ENCODE results near the gene TMEM151B. TPM values are rescaled to one million over a fixed set of nuclear protein-coding genes. Genes with fewer than 3 reads are reported as not detected.

Gene TMEM151B
- total and polyA plus RNA-seq, 5 donors = 0.26 to 1.1 (median 0.88) TPM; not detected in 2

GRCh38 chr6:44233567-44234100, 36.6 kb upstream of the TMEM151B start:
- H3K27me3 ChIP-seq (ENCODE audit: control insufficient read depth, insufficient read depth) = no peaks in the 10 kb centered on the region
- intact Hi-C loops (cut with DNase I) = loop anchor here (5.0 to 10.0 kb wide), 2 partner anchors 61 to 139 kb away; no protein-coding TSS in a partner anchor
- WGBS = 37% methylated on average over 14 of the region's 14 CpGs
- peaks cover 13% of the 10 kb centered on the region for H3K4me1 ChIP-seq (ENCODE audit: control insufficient read depth, insufficient read depth, low read length)
- ATAC-seq (peak in 1 of 2 donors; percentile 0), DNase-seq (peak in 2 of 3 donors; percentile 50 to 62)
- H3K9me3 ChIP-seq (ENCODE audit: control insufficient read depth, low read length) = no peaks in the 10 kb centered on the region
- H3K27ac ChIP-seq (ENCODE audit: low read length) = peak overlapping the region; percentile 69
- no peak overlapping the region for H3K4me3 ChIP-seq (ENCODE audit: low read length)

- H3K4me1 ChIP-seq (ENCODE audit: control insufficient read depth, insufficient read depth, low read length) = peaks cover 13% of the 10 kb centered on the region
- intact Hi-C loops (cut with DNase I) = loop anchor here (5.0 to 10.0 kb wide), 2 partner anchors 62 to 140 kb away; no protein-coding TSS in a partner anchor
- WGBS = 22% methylated on average over 5 of the region's 5 CpGs
Measured at GRCh38 chr6:44234101-44235025, 35.9 kb upstream of the TMEM151B start.

GRCh38 chr6:44235269-44235668, 35.0 kb upstream of the TMEM151B start:
- no peak overlapping the region for H3K4me3 ChIP-seq (ENCODE audit: low read length)
- peak overlapping the region; percentile 69 for H3K27ac ChIP-seq (ENCODE audit: low read length)
- WGBS = 68% methylated on average over 6 of the region's 6 CpGs
- peak in 1 of 3 donors; percentile 5 for DNase-seq
- no peak for ATAC-seq
- H3K9me3 ChIP-seq (ENCODE audit: control insufficient read depth, low read length) = no peaks in the 10 kb centered on the region
- intact Hi-C loops (cut with DNase I) = loop anchor here in 2 of 4 donors (10.0 kb wide), 1 partner anchor 140 kb away; no protein-coding TSS in a partner anchor
- H3K4me1 ChIP-seq (ENCODE audit: control insufficient read depth, insufficient read depth, low read length) = peaks cover 13% of the 10 kb centered on the region
- H3K27me3 ChIP-seq (ENCODE audit: control insufficient read depth, insufficient read depth) = no peaks in the 10 kb centered on the region

More at GRCh38 chr6:44234101-44235025, 35.9 kb upstream of the TMEM151B start:
- Histone ChIP-seq H3K27me3 (ENCODE audit: control insufficient read depth, insufficient read depth) (no peaks in the 10 kb centered on the region), H3K4me3 (ENCODE audit: low read length) (no peak overlapping the region), H3K9me3 (ENCODE audit: control insufficient read depth, low read length) (no peaks in the 10 kb centered on the region), H3K27ac (ENCODE audit: low read length) (peak overlapping the region; percentile 69)
- ATAC-seq = peak; percentile 53 to 64
- DNase-seq = peak; percentile 86 to 96 (median 94)

- H3K9me3 ChIP-seq (ENCODE audit: control insufficient read depth, low read length) = no peaks in the 10 kb centered on the region
- ATAC-seq (no peak), DNase-seq (peak in 1 of 3 donors; percentile 38)
- no peaks in the 10 kb centered on the region for H3K27me3 ChIP-seq (ENCODE audit: control insufficient read depth, insufficient read depth)
- no peak overlapping the region for H3K27ac ChIP-seq (ENCODE audit: low read length)
- no peak overlapping the region for H3K4me3 ChIP-seq (ENCODE audit: low read length)
- intact Hi-C loops (cut with DNase I) = loop anchor here in 2 of 4 donors (10.0 kb wide), 1 partner anchor 141 kb away; no protein-coding TSS in a partner anchor
- peaks cover 13% of the 10 kb centered on the region for H3K4me1 ChIP-seq (ENCODE audit: control insufficient read depth, insufficient read depth, low read length)
- 88% methylated on average over 6 of the region's 6 CpGs for WGBS
Measured at GRCh38 chr6:44235891-44236516, 34.2 kb upstream of the TMEM151B start.

- H3K9me3 ChIP-seq (ENCODE audit: control insufficient read depth, low read length) = no peaks in the 10 kb centered on the region
- 33% methylated on average over 22 of the region's 22 CpGs for WGBS
- peak overlapping the region; percentile 54 for H3K4me3 ChIP-seq (ENCODE audit: low read length)
- intact Hi-C loops (cut with DNase I) = loop anchor here in 2 of 4 donors (10.0 kb wide), 1 partner anchor 142 kb away; no protein-coding TSS in a partner anchor
- DNase-seq (peak; percentile 92 to 95 (median 93)), ATAC-seq (peak; percentile 90 to 93)
- H3K27me3 ChIP-seq (ENCODE audit: control insufficient read depth, insufficient read depth) = no peaks in the 10 kb centered on the region
- H3K27ac ChIP-seq (ENCODE audit: low read length) = peak overlapping the region; percentile 97
- peaks cover 13% of the 10 kb centered on the region for H3K4me1 ChIP-seq (ENCODE audit: control insufficient read depth, insufficient read depth, low read length)
Measured at GRCh38 chr6:44237021-44237812, 33.0 kb upstream of the TMEM151B start.

GRCh38 chr6:44237813-44238433, 32.3 kb upstream of the TMEM151B start:
- H3K27me3 ChIP-seq (ENCODE audit: control insufficient read depth, insufficient read depth) = no peaks in the 10 kb centered on the region
- H3K4me3 ChIP-seq (ENCODE audit: low read length) = peak overlapping the region; percentile 54
- H3K9me3 ChIP-seq (ENCODE audit: control insufficient read depth, low read length) = no peaks in the 10 kb centered on the region
- intact Hi-C loops (cut with DNase I) = loop anchor here in 2 of 4 donors (10.0 kb wide), 1 partner anchor 143 kb away; no protein-coding TSS in a partner anchor
- peak; percentile 85 to 94 (median 93) for DNase-seq
- H3K27ac ChIP-seq (ENCODE audit: low read length) = peak overlapping the region; percentile 97
- peak; percentile 87 to 89 for ATAC-seq
- WGBS = 1% methylated on average over 42 of the region's 42 CpGs
- H3K4me1 ChIP-seq (ENCODE audit: control insufficient read depth, insufficient read depth, low read length) = peaks cover 13% of the 10 kb centered on the region

GRCh38 chr6:44238687-44239350, 31.4 kb upstream of the TMEM151B start:
- H3K9me3 ChIP-seq (ENCODE audit: control insufficient read depth, low read length) = no peaks in the 10 kb centered on the region
- peaks cover 5% of the 10 kb centered on the region for H3K4me1 ChIP-seq (ENCODE audit: control insufficient read depth, insufficient read depth, low read length)
- DNase-seq (peak in 2 of 3 donors; percentile 12 to 27), ATAC-seq (no peak)
- H3K27me3 ChIP-seq (ENCODE audit: control insufficient read depth, insufficient read depth) = no peaks in the 10 kb centered on the region
- intact Hi-C loops (cut with DNase I) = loop anchor here in 2 of 4 donors (10.0 kb wide), 1 partner anchor 144 kb away; no protein-coding TSS in a partner anchor
- H3K4me3 ChIP-seq (ENCODE audit: low read length) = no peak overlapping the region
- 82% methylated on average over 7 of the region's 7 CpGs for WGBS
- peak overlapping the region; percentile 48 for H3K27ac ChIP-seq (ENCODE audit: low read length)

- Histone ChIP-seq H3K4me3 (ENCODE audit: low read length) (no peak overlapping the region), H3K27ac (ENCODE audit: low read length) (no peak overlapping the region), H3K9me3 (ENCODE audit: control insufficient read depth, low read length) (no peaks in the 10 kb centered on the region), H3K4me1 (ENCODE audit: control insufficient read depth, insufficient read depth, low read length) (no peaks in the 10 kb centered on the region), H3K27me3 (ENCODE audit: control insufficient read depth, insufficient read depth) (no peaks in the 10 kb centered on the region)
- no peak for DNase-seq
- WGBS = 91% methylated on average over 7 of the region's 7 CpGs
- intact Hi-C loops (cut with DNase I) = no loop called here
- no peak for ATAC-seq
Measured at GRCh38 chr6:44243345-44243744, 26.9 kb upstream of the TMEM151B start.

GRCh38 chr6:44245391-44245911, 24.8 kb upstream of the TMEM151B start:
- peak in 1 of 3 donors; percentile 38 for DNase-seq
- H3K4me3 ChIP-seq (ENCODE audit: low read length) = peak overlapping the region; percentile 98
- peak overlapping the region; percentile 61 for H3K27ac ChIP-seq (ENCODE audit: low read length)
- no peaks in the 10 kb centered on the region for H3K4me1 ChIP-seq (ENCODE audit: control insufficient read depth, insufficient read depth, low read length)
- ATAC-seq = no peak
- H3K9me3 ChIP-seq (ENCODE audit: control insufficient read depth, low read length) = no peaks in the 10 kb centered on the region
- intact Hi-C loops (cut with DNase I) = no loop called here
- WGBS = 64% methylated on average over 12 of the region's 12 CpGs
- H3K27me3 ChIP-seq (ENCODE audit: control insufficient read depth, insufficient read depth) = no peaks in the 10 kb centered on the region
